Measurements from ENCODE around the gene NCS1. TPM values are rescaled to one million over a fixed set of nuclear protein-coding genes. Genes with fewer than 3 reads are reported as not detected.

The NCS1 gene
- total and polyA plus RNA-seq, 9 of the 15 experiments (the other 6 are each of a cell fraction or from before 2014, with no cell fraction given), result 0.28 to 27.0 (median 9.6) TPM

DNA sequence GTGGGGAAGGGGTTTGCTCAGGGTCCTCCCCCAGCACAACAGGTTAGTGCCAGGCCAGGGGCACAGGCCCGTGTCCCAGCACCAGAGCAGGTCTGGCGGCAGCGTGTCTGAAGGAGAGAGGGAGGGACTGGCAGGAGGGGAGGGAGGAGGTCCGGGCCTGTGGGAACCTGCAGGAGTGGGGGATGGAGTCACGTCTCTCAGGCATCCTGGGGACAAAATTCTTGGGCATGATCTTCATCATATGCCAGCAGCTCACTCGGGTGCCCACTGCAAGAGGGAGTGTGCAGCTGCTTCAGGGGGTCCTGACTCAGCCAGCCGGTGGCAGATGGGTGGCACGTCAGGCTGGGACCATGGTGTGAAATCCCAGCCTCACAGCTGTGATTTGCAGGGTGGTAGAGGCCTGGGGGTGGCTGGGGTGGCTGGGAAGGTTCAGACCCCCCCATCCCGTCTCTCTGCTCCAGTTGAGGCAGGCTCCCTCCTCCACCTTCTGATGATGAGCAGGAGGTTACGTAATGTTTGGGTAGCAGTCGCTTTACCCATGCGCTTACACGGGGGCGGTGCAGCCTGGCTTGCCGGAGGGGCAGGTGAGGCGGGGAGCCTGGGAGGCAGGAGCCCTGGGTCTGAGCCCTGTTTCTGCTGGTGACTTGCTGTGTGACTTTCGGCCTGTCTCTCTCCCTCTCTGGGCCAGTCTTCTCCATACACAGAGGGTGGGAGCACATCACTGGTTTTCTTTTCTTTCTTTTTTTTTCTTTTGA lies 40.5 kb downstream of the NCS1 start (continued):
- TF ChIP-seq, protein P1, sequence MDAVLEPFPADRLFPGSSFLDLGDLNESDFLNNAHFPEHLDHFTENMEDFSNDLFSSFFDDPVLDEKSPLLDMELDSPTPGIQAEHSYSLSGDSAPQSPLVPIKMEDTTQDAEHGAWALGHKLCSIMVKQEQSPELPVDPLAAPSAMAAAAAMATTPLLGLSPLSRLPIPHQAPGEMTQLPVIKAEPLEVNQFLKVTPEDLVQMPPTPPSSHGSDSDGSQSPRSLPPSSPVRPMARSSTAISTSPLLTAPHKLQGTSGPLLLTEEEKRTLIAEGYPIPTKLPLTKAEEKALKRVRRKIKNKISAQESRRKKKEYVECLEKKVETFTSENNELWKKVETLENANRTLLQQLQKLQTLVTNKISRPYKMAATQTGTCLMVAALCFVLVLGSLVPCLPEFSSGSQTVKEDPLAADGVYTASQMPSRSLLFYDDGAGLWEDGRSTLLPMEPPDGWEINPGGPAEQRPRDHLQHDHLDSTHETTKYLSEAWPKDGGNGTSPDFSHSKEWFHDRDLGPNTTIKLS (IDR thresholded peaks at IDR 0.05; ENCODE audit: borderline replicate concordance, low read depth), result no peak
- peak; percentile 54 for TF ChIP-seq CEBPB (tag; IDR thresholded peaks at IDR 0.05)
- TF ChIP-seq ZFP36 (IDR thresholded peaks at IDR 0.05; ENCODE audit: low read depth, low read length, partially characterized antibody), result peak; percentile 72
- TF ChIP-seq TCF7 (IDR thresholded peaks at IDR 0.05; ENCODE audit: borderline replicate concordance), result no peak
- no peak for TF ChIP-seq TAF15 (IDR thresholded peaks at IDR 0.05; ENCODE audit: low read depth, low read length)
- no peak for TF ChIP-seq ETV1 (tag; conservative IDR thresholded peaks at IDR 0.05; ENCODE audit: low read depth)
- TF ChIP-seq ZKSCAN3 (CRISPR knock-in tag; IDR thresholded peaks at IDR 0.05), result no peak
- TF ChIP-seq PPARD (CRISPR knock-in tag; IDR thresholded peaks at IDR 0.05), result no peak
- no peak for TF ChIP-seq SPI1 (IDR thresholded peaks at IDR 0.05; ENCODE audit: borderline replicate concordance, low read depth, low read length)
- TF ChIP-seq, protein P2, sequence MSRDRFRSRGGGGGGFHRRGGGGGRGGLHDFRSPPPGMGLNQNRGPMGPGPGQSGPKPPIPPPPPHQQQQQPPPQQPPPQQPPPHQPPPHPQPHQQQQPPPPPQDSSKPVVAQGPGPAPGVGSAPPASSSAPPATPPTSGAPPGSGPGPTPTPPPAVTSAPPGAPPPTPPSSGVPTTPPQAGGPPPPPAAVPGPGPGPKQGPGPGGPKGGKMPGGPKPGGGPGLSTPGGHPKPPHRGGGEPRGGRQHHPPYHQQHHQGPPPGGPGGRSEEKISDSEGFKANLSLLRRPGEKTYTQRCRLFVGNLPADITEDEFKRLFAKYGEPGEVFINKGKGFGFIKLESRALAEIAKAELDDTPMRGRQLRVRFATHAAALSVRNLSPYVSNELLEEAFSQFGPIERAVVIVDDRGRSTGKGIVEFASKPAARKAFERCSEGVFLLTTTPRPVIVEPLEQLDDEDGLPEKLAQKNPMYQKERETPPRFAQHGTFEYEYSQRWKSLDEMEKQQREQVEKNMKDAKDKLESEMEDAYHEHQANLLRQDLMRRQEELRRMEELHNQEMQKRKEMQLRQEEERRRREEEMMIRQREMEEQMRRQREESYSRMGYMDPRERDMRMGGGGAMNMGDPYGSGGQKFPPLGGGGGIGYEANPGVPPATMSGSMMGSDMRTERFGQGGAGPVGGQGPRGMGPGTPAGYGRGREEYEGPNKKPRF (IDR thresholded peaks at IDR 0.05; ENCODE audit: low read depth, low read length), result no peak
- no peak for TF ChIP-seq PHF20 (IDR thresholded peaks at IDR 0.05; ENCODE audit: partially characterized antibody)
- no peak for TF ChIP-seq PYGO2 (tag; IDR thresholded peaks at IDR 0.05)
- no peak for TF ChIP-seq DPF2 (IDR thresholded peaks at IDR 0.05)
- TF ChIP-seq SMARCA5 (IDR thresholded peaks at IDR 0.05), result peak; percentile 60; the same call in 1 of the 2 replicates
- no peak for TF ChIP-seq TBL1XR1 (IDR thresholded peaks at IDR 0.05; ENCODE audit: low read length in 2 of 2)
- peak; percentile 89 for TF ChIP-seq BCOR (IDR thresholded peaks at IDR 0.05)
- TF ChIP-seq, protein P3, sequence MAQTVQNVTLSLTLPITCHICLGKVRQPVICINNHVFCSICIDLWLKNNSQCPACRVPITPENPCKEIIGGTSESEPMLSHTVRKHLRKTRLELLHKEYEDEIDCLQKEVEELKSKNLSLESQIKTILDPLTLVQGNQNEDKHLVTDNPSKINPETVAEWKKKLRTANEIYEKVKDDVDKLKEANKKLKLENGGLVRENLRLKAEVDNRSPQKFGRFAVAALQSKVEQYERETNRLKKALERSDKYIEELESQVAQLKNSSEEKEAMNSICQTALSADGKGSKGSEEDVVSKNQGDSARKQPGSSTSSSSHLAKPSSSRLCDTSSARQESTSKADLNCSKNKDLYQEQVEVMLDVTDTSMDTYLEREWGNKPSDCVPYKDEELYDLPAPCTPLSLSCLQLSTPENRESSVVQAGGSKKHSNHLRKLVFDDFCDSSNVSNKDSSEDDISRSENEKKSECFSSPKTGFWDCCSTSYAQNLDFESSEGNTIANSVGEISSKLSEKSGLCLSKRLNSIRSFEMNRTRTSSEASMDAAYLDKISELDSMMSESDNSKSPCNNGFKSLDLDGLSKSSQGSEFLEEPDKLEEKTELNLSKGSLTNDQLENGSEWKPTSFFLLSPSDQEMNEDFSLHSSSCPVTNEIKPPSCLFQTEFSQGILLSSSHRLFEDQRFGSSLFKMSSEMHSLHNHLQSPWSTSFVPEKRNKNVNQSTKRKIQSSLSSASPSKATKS (CRISPR knock-in tag; IDR thresholded peaks at IDR 0.05), result no peak
- no peak for TF ChIP-seq CHD2 (IDR thresholded peaks at IDR 0.05; ENCODE audit: low read depth, low read length)
- TF ChIP-seq, protein P4, sequence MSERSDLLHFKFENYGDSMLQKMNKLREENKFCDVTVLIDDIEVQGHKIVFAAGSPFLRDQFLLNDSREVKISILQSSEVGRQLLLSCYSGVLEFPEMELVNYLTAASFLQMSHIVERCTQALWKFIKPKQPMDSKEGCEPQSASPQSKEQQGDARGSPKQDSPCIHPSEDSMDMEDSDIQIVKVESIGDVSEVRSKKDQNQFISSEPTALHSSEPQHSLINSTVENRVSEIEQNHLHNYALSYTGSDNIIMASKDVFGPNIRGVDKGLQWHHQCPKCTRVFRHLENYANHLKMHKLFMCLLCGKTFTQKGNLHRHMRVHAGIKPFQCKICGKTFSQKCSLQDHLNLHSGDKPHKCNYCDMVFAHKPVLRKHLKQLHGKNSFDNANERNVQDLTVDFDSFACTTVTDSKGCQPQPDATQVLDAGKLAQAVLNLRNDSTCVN (CRISPR knock-in tag; IDR thresholded peaks at IDR 0.05), result no peak
- TF ChIP-seq XRCC4 (IDR thresholded peaks at IDR 0.05; ENCODE audit: extremely low read depth, insufficient read depth, insufficient read length), result no peak
- TF ChIP-seq NEUROD1 (IDR thresholded peaks at IDR 0.05; ENCODE audit: borderline replicate concordance, low read depth, low read length, partially characterized antibody), result no peak
- TF ChIP-seq POU5F1 (IDR thresholded peaks at IDR 0.05; ENCODE audit: borderline replicate concordance, low read depth, low read length, partially characterized antibody), result no peak
- TF ChIP-seq, protein P5, sequence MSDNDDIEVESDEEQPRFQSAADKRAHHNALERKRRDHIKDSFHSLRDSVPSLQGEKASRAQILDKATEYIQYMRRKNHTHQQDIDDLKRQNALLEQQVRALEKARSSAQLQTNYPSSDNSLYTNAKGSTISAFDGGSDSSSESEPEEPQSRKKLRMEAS (CRISPR knock-in tag; IDR thresholded peaks at IDR 0.05), result no peak

Data from K562 (cell line).